Colonic mucosa (tissue), 4 donors: ENCODE measurements around the gene CDK4. TPM values are rescaled to one million over a fixed set of nuclear protein-coding genes. Genes with fewer than 3 reads are reported as not detected.

Experiments
- DNase-seq: peaks from one replicate; pipeline ENCODE4 v3.0.0-alpha.2; 2020
- H3K27ac ChIP-seq: fragments of 200-600 bp; one replicate; pipeline ENCODE4 v1.8.0; 2021
- H3K27me3 ChIP-seq: fragments of 200-600 bp; one replicate; pipeline ENCODE4 v1.8.0; 2021
- H3K36me3 ChIP-seq: fragments of 200-600 bp; one replicate; pipeline ENCODE4 v1.8.0; 2021
- H3K4me1 ChIP-seq: fragments of 200-600 bp; one replicate; pipeline ENCODE4 v1.8.0; 2021; ENCODE audit warnings: mild to moderate bottlenecking
- H3K4me3 ChIP-seq: fragments of 200-600 bp; one replicate; pipeline ENCODE4 v1.8.0; 2021
- H3K9ac ChIP-seq, 2 donors: one replicate each; pipeline ENCODE4 v1.7.0; 2013; ENCODE audit warnings: control low read depth in 2 of 2, low read depth in 2 of 2, low read length in 2 of 2
- H3K9me3 ChIP-seq: fragments of 200-600 bp; one replicate; pipeline ENCODE4 v1.8.0; 2021
- CTCF ChIP-seq: fragments of 200-600 bp; IDR thresholded peaks from one replicate; pipeline ENCODE4 v1.8.0; 2022; ENCODE audit warnings: antibody characterized with exemption, mild to moderate bottlenecking
- intact Hi-C: fragments of 100-400 bp; cut with DNase I; formaldehyde crosslinking; loops from one replicate; pipeline ENCODE4 v1.14.1; 2022
- total RNA-seq, 2 donors: library from RNA; stranded (reverse); fragmentation: NEBNext Ultra II Directional in 1 of 2; extraction: Animal tissue kit (Norgen Biotek cat#: 25700) in 1 of 2; gene quantifications; one replicate each; pipeline ENCODE4 v1.2.1, GENCODE V29; 2021
- donor health status: healthy.
- donor health status: DM: no; HTN: no; CAD: no.
- donor health status: DM: no; HTN: no; CAD: no.

Gene CDK4
- total RNA-seq, 2 donors from 2014 or later, result 45.7 to 121 TPM

- TF ChIP-seq CTCF, result no peak
- no peak for DNase-seq
- Histone ChIP-seq H3K4me1 (peaks cover 8% of the 10 kb centered on the region), H3K9me3 (no peaks in the 10 kb centered on the region), H3K36me3 (no peaks in the 10 kb centered on the region), H3K27me3 (peaks cover 25% of the 10 kb centered on the region), H3K4me3 (no peak overlapping the region), H3K27ac (no peak overlapping the region), H3K9ac (no peak overlapping the region)
- intact Hi-C loops, result no loop called here
Observed at GRCh38 chr12:57763881-57764661, 12.0 kb upstream of the CDK4 start.

- no peak for TF ChIP-seq CTCF
- peaks cover 25% of the 10 kb centered on the region for H3K27me3 ChIP-seq
- H3K9ac ChIP-seq, result no peak overlapping the region
- no peaks in the 10 kb centered on the region for H3K9me3 ChIP-seq
- DNase-seq, result no peak
- intact Hi-C loops, result no loop called here
- H3K36me3 ChIP-seq, result no peaks in the 10 kb centered on the region
- no peak overlapping the region for H3K4me3 ChIP-seq
- H3K4me1 ChIP-seq, result peaks cover 8% of the 10 kb centered on the region
- no peak overlapping the region for H3K27ac ChIP-seq
Observed at GRCh38 chr12:57762463-57762862, 10.4 kb upstream of the CDK4 start.

GRCh38 chr12:57761391-57761998, 9.4 kb upstream of the CDK4 start:
- no peak for TF ChIP-seq CTCF
- intact Hi-C loops, result no loop called here
- Histone ChIP-seq H3K27ac (no peak overlapping the region), H3K36me3 (no peaks in the 10 kb centered on the region), H3K4me1 (peaks cover 8% of the 10 kb centered on the region), H3K9ac (no peak overlapping the region), H3K27me3 (peaks cover 19% of the 10 kb centered on the region), H3K9me3 (no peaks in the 10 kb centered on the region), H3K4me3 (no peak overlapping the region)
- DNase-seq, result no peak

- no peak overlapping the region for H3K9ac ChIP-seq
- no peak for TF ChIP-seq CTCF
- DNase-seq, result no peak
- H3K9me3 ChIP-seq, result no peaks in the 10 kb centered on the region
- intact Hi-C loops, result no loop called here
- H3K27ac ChIP-seq, result no peak overlapping the region
- no peaks in the 10 kb centered on the region for H3K36me3 ChIP-seq
- H3K4me1 ChIP-seq, result peaks cover 2% of the 10 kb centered on the region
- peaks cover 9% of the 10 kb centered on the region for H3K27me3 ChIP-seq
- no peak overlapping the region for H3K4me3 ChIP-seq
Observed at GRCh38 chr12:57760347-57760982, 8.4 kb upstream of the CDK4 start.

- H3K9ac ChIP-seq, result no peak overlapping the region
- no peak overlapping the region for H3K4me3 ChIP-seq
- no peak for DNase-seq
- intact Hi-C loops, result no loop called here
- no peaks in the 10 kb centered on the region for H3K27me3 ChIP-seq
- H3K27ac ChIP-seq, result no peak overlapping the region
- no peaks in the 10 kb centered on the region for H3K36me3 ChIP-seq
- no peaks in the 10 kb centered on the region for H3K4me1 ChIP-seq
- peak; percentile 43 for TF ChIP-seq CTCF
- no peaks in the 10 kb centered on the region for H3K9me3 ChIP-seq
Observed at GRCh38 chr12:57759360-57759980, 7.4 kb upstream of the CDK4 start.
